ENCODE measurements around the gene MCCC1. TPM values are rescaled to one million over a fixed set of nuclear protein-coding genes. Genes with fewer than 3 reads are reported as not detected.

The MCCC1 gene
- total RNA-seq, 4 donors from 2014 or later, result 20.5 to 40.3 (median 35.0) TPM

- DNase-seq, result no peak
- Histone ChIP-seq H3K27ac (no peak overlapping the region), H3K36me3 (no peaks in the 10 kb centered on the region), H3K9me3 (no peaks in the 10 kb centered on the region), H3K4me1 (peaks cover 0 to 2% of the 10 kb centered on the region in 2 donors), H3K27me3 (no peaks in the 10 kb centered on the region), H3K4me3 (no peak overlapping the region)
- no peak for TF ChIP-seq POLR2A (IDR thresholded peaks at IDR 0.05)
- TF ChIP-seq, protein P1, sequence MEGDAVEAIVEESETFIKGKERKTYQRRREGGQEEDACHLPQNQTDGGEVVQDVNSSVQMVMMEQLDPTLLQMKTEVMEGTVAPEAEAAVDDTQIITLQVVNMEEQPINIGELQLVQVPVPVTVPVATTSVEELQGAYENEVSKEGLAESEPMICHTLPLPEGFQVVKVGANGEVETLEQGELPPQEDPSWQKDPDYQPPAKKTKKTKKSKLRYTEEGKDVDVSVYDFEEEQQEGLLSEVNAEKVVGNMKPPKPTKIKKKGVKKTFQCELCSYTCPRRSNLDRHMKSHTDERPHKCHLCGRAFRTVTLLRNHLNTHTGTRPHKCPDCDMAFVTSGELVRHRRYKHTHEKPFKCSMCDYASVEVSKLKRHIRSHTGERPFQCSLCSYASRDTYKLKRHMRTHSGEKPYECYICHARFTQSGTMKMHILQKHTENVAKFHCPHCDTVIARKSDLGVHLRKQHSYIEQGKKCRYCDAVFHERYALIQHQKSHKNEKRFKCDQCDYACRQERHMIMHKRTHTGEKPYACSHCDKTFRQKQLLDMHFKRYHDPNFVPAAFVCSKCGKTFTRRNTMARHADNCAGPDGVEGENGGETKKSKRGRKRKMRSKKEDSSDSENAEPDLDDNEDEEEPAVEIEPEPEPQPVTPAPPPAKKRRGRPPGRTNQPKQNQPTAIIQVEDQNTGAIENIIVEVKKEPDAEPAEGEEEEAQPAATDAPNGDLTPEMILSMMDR (IDR thresholded peaks at IDR 0.05), result no peak
- intact Hi-C loops (cut with DNase I; ENCODE audit: low total_unique reads), result no loop called here
Observed at GRCh38 chr3:182983876-182984275, 115.4 kb downstream of the MCCC1 start.

DNA sequence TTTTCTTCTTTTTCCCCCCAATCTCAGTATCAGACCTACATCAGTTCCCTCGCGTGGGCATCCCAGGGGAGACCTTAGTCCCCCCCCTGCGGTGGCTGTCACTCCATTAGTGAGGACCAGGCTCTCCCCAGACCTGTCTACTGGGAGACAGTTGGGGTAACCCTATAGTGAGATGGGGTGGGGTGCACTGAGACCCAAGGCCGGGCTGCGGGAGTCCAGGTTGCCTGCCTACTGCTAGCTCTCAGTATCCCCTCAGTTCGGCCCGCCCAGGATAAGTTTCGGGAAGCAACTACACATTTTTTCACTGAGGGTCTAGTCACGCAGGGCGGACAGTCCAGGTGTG lies 118.3 kb downstream of the MCCC1 start:
- intact Hi-C loops (cut with DNase I; ENCODE audit: low total_unique reads), result no loop called here
- peaks cover 0 to 9% of the 10 kb centered on the region in 2 donors for H3K4me1 ChIP-seq

GRCh38 chr3:182980204-182981037 lies 118.9 kb downstream of the MCCC1 start, which contains the start of gene DCUN1D1:
Gene DCUN1D1, minus strand, starts transcription at chr3:182980538. Its CDS starts 49 bp downstream, at chr3:182980489.
- peak; percentile 86 to 90 for DNase-seq
- TF ChIP-seq, protein P1 (IDR thresholded peaks at IDR 0.05), result peak in 2 of 4 experiments; percentile 2 to 13
- peak; percentile 49 to 75 for TF ChIP-seq POLR2A (IDR thresholded peaks at IDR 0.05)
- H3K9me3 ChIP-seq, result no peaks in the 10 kb centered on the region
- intact Hi-C loops (cut with DNase I; ENCODE audit: low total_unique reads), result no loop called here
- peak within 1 kb of the TSS; percentile 84 to 99 for H3K4me3 ChIP-seq
- H3K27ac ChIP-seq, result peak within 1 kb of the TSS; percentile 92 to 94
- no peaks in the 10 kb centered on the region for H3K27me3 ChIP-seq
- H3K36me3 ChIP-seq, result no peaks in the 10 kb centered on the region
- H3K4me1 ChIP-seq, result peaks cover 0 to 9% of the 10 kb centered on the region in 2 donors

More for the DNA sequence above, 118.3 kb downstream of the MCCC1 start:
- Histone ChIP-seq H3K27me3 (no peaks in the 10 kb centered on the region), H3K9me3 (no peaks in the 10 kb centered on the region), H3K36me3 (no peaks in the 10 kb centered on the region), H3K27ac (peak overlapping the region; percentile 92 to 94), H3K4me3 (peak overlapping the region; percentile 84 to 99)
- TF ChIP-seq, protein P1 (IDR thresholded peaks at IDR 0.05), result no peak
- TF ChIP-seq POLR2A (IDR thresholded peaks at IDR 0.05), result no peak
- DNase-seq, result peak; percentile 21

DNA sequence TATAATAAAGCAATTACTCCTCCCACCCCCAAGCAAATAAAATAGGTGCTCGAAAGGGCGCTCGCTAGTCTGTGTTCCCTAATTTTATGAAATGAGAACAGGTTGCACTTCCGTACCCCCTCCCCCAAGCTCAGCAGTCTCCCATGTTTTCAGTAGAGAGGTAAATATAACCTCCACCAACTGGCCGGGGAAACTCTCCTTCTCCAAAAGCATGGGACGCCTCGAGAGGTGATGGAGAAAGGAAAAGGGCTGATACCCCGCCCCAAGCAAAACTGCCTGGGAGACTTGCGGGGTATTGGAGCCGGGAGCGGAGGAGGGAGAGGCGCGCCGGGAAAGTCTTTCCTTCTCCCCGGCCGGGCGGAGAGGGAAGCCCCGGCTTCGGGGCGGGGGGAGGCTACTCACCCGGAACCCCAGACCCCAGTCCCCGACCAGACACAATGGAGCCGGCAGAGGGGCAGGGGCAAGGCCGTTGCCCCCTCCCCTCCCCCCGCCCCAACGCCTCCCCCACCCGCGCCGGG lies 119.6 kb downstream of the MCCC1 start:
- peak overlapping the region; percentile 92 to 94 for H3K27ac ChIP-seq
- intact Hi-C loops (cut with DNase I; ENCODE audit: low total_unique reads), result no loop called here
- peak in 1 of 2 donors; percentile 24 for DNase-seq

More for the DNA sequence above, 119.6 kb downstream of the MCCC1 start:
- Histone ChIP-seq H3K36me3 (no peaks in the 10 kb centered on the region), H3K9me3 (no peaks in the 10 kb centered on the region), H3K27me3 (no peaks in the 10 kb centered on the region), H3K4me3 (peak overlapping the region; percentile 84 to 99), H3K4me1 (peaks cover 0 to 9% of the 10 kb centered on the region in 2 donors)
- no peak for TF ChIP-seq POLR2A (IDR thresholded peaks at IDR 0.05)
- TF ChIP-seq, protein P1 (IDR thresholded peaks at IDR 0.05), result no peak
